Endothelial cell of umbilical vein (primary cell): ENCODE data around the gene TFB2M. TPM values are rescaled to one million over a fixed set of nuclear protein-coding genes. Genes with fewer than 3 reads are reported as not detected.

Source experiments
- BruUV-seq: library from RNA; stranded (reverse); fragments of 400-500 nt; replicated peaks from 2 replicates; lab custom pipeline; 2021; lab: Mats Ljungman, UMichigan
- CTCF ChIA-PET: fragments of 300-600, 350-600 bp; sonication (Branson Sonifier 250); formaldehyde crosslinking; loops from one replicate; lab custom pipeline; 2021; ENCODE audit warnings: antibody characterized with exemption, inconsistent platforms; lab: Charles Lee
- POLR2A ChIA-PET: fragments of 300-600, 350-600 bp; sonication (Branson Sonifier 250); formaldehyde crosslinking; loops from one replicate; lab custom pipeline; 2021; ENCODE audit warnings: antibody characterized with exemption, inconsistent platforms; lab: Charles Lee
- DNase-seq: peaks from one replicate; pipeline ENCODE4 v3.0.0-alpha.2; 2011; ENCODE audit warnings: low read depth, low spot score
- FAIRE-seq: peaks from 2 replicates; lab custom pipeline; 2011; peaks lifted over from hg19 to GRCh38; lab: Jason Lieb, UNC
- H2AFZ ChIP-seq: 2 replicates; pipeline ENCODE4 v1.6.0; 2012; ENCODE audit warnings: low read depth, low read length, control low read depth, inconsistent platforms
- H3K27ac ChIP-seq: 2 replicates; pipeline ENCODE4 v1.5.1; 2011; ENCODE audit warnings: low read depth, mild to moderate bottlenecking, control low read depth, low read length, moderate library complexity; ENCODE audit not compliant: insufficient read depth
- H3K27me3 ChIP-seq, 2 experiments: 2 replicates each; pipeline versions ENCODE4 v1.6.0 to v1.6.1; 2011; ENCODE audit warnings: low read length in 2 of 2, mixed read lengths in 1 of 2; ENCODE audit not compliant: control insufficient read depth in 2 of 2, insufficient read depth in 2 of 2
- H3K36me3 ChIP-seq, 2 experiments: 2 replicates in 1 of 2; 3 replicates in 1 of 2; pipeline ENCODE4 v1.5.1; 2011; ENCODE audit warnings: low read length in 2 of 2, mild to moderate bottlenecking in 1 of 2, moderate library complexity in 1 of 2; ENCODE audit not compliant: control insufficient read depth in 2 of 2, insufficient read depth in 2 of 2; ENCODE audit errors: extremely low read depth in 1 of 2
- H3K4me1 ChIP-seq: 3 replicates; pipeline ENCODE4 v1.5.1; 2011; ENCODE audit warnings: mild to moderate bottlenecking, low read length; ENCODE audit not compliant: control insufficient read depth, insufficient read depth; ENCODE audit errors: extremely low read depth
- H3K4me2 ChIP-seq: 2 replicates; pipeline ENCODE4 v1.6.1; 2011; ENCODE audit warnings: low read length, control low read depth, mixed read lengths; ENCODE audit not compliant: insufficient read depth
- H3K4me3 ChIP-seq, 3 experiments: fragments of 200-600 bp in 1 of 3; sonication (generic), shearing (Covaris generic) in 1 of 3; replicated peaks in 1 of 3; 2 replicates each; pipeline ENCODE4 v1.5.1; 2011 to 2016; ENCODE audit warnings: control low read depth in 3 of 3, low read length in 3 of 3, mild to moderate bottlenecking in 2 of 3, inconsistent platforms in 1 of 3, low read depth in 1 of 3, moderate library complexity in 1 of 3; ENCODE audit not compliant: insufficient read depth in 1 of 3
- H3K79me2 ChIP-seq: 2 replicates; pipeline ENCODE4 v1.6.0; 2012; ENCODE audit warnings: low read length, inconsistent platforms; ENCODE audit not compliant: control insufficient read depth, insufficient read depth
- H3K9ac ChIP-seq: replicated peaks from 2 replicates; pipeline ENCODE3; 2011; ENCODE audit warnings: low read length, control low read depth; ENCODE audit not compliant: insufficient read depth; ENCODE audit errors: extremely low read depth
- H3K9me1 ChIP-seq: replicated peaks from 3 replicates; pipeline ENCODE4 v1.6.0; 2011; ENCODE audit warnings: mild to moderate bottlenecking, low read length; ENCODE audit not compliant: control insufficient read depth, insufficient read depth; ENCODE audit errors: extremely low read depth
- H3K9me3 ChIP-seq: replicated peaks from 2 replicates; pipeline ENCODE4 v1.5.1; 2012; ENCODE audit warnings: low read length, inconsistent platforms; ENCODE audit not compliant: control insufficient read depth, insufficient read depth
- H4K20me1 ChIP-seq: replicated peaks from 2 replicates; pipeline ENCODE3; 2011; ENCODE audit warnings: mild to moderate bottlenecking, low read length; ENCODE audit not compliant: control insufficient read depth, insufficient read depth; ENCODE audit errors: extremely low read depth
- EZH2 ChIP-seq: IDR thresholded peaks from 2 replicates; pipeline ENCODE4 v1.6.1; 2012; ENCODE audit warnings: borderline replicate concordance, low read depth, mild to moderate bottlenecking, moderate library complexity, low read length, inconsistent platforms; ENCODE audit not compliant: severe bottlenecking
- FOS ChIP-seq: IDR thresholded peaks from 2 replicates; pipeline ENCODE4 v1.6.1; 2011; ENCODE audit warnings: mild to moderate bottlenecking, low read length, moderate library complexity, borderline replicate concordance; ENCODE audit not compliant: insufficient read depth
- GATA2 ChIP-seq: IDR thresholded peaks from 2 replicates; pipeline ENCODE4 v1.7.0; 2011; ENCODE audit warnings: low read depth, mild to moderate bottlenecking, moderate library complexity, mixed read lengths, low read length; ENCODE audit not compliant: insufficient read length, insufficient read depth
- JUN ChIP-seq: IDR thresholded peaks from 2 replicates; pipeline ENCODE4 v1.6.1; 2011; ENCODE audit warnings: borderline replicate concordance, low read depth; ENCODE audit not compliant: insufficient read length, insufficient read depth
- MAX ChIP-seq: IDR thresholded peaks from 2 replicates; pipeline ENCODE4 v1.6.1; 2011; ENCODE audit not compliant: insufficient read depth, insufficient read length
- MYC ChIP-seq: IDR thresholded peaks from one replicate; pipeline ENCODE4 v1.6.1; 2011; ENCODE audit warnings: mild to moderate bottlenecking, low read depth, low read length
- POLR2A ChIP-seq: IDR thresholded peaks from 2 replicates; pipeline ENCODE4 v1.6.1; 2012; ENCODE audit warnings: low read depth, mild to moderate bottlenecking, control low read depth, low read length
- POLR2AphosphoS5 ChIP-seq: IDR thresholded peaks from 2 replicates; pipeline ENCODE4 v1.6.1; 2012; ENCODE audit warnings: low read depth, mild to moderate bottlenecking, control low read depth, low read length, moderate library complexity; ENCODE audit not compliant: insufficient read depth
- dilution Hi-C: fragments of 300-500 bp; cut with MboI; formaldehyde crosslinking; loops from one replicate; pipeline ENCODE4 v1.15.0; 2019; ENCODE audit warnings: low sequenced_read_pairs; ENCODE audit not compliant: extremely low pct_ligation_motif_present
- intact Hi-C: fragments of 100-400 bp; cut with micrococcal nuclease; formaldehyde crosslinking; loops from one replicate; pipeline ENCODE4 v1.10.0; 2022
- polyA plus RNA-seq, 4 experiments: library from polyadenylated mRNA; depleted of rRNA in 3 of 4; stranded (reverse) in 3 of 4; unstranded in 1 of 4; fragments of >200 nt; gene quantifications; 2 replicates each; pipeline versions ENCODE4 v1.2.1 to v1.2.3, GENCODE V29; 2011 to 2012; ENCODE audit warnings: missing spikeins in 1 of 4
- total RNA-seq: library from RNA; stranded (reverse); gene quantifications from 2 replicates; pipeline ENCODE4 v1.2.3, GENCODE V29; 2021
- TF ChIP-seq, protein P1 (sequence below), 2 donors: IDR thresholded peaks; 1 replicate in 1 of 2; 2 replicates in 1 of 2; pipeline ENCODE4 v1.5.1; 2011; ENCODE audit warnings: low read length in 2 of 2, mild to moderate bottlenecking in 2 of 2, moderate library complexity in 2 of 2, control low read depth in 1 of 2, inconsistent platforms in 1 of 2, low read depth in 1 of 2; ENCODE audit not compliant: insufficient read depth in 1 of 2; ENCODE audit errors: extremely low read depth in 1 of 2

Gene TFB2M
- total and polyA plus RNA-seq, 2 donors (not counting 3 experiments of a cell fraction or from before 2014, with no cell fraction given), result 8.4 to 14.8 TPM

GRCh38 chr1:246540738-246541491 lies 25.1 kb downstream of the TFB2M start:
- Histone ChIP-seq H4K20me1 (no peaks in the 10 kb centered on the region), H3K27ac (no peak overlapping the region), H3K27me3 (no peaks in the 10 kb centered on the region), H2AFZ (no peak overlapping the region), H3K79me2 (no peaks in the 10 kb centered on the region), H3K9me1 (no peaks in the 10 kb centered on the region), H3K9me3 (no peaks in the 10 kb centered on the region), H3K4me3 (no peak overlapping the region), H3K36me3 (peaks cover 4 to 8% of the 10 kb centered on the region in 2 experiments), H3K4me2 (no peak overlapping the region), H3K4me1 (no peaks in the 10 kb centered on the region), H3K9ac (no peak overlapping the region)
- ChIA-PET CTCF (interaction anchor here (0.9 kb wide), 1 partner anchor 23 kb away, joined by 3 read pairs; no protein-coding TSS in a partner anchor), POLR2A (interaction anchor here (0.7 kb wide), 1 partner anchor 47 kb away, joined by 3 read pairs; no protein-coding TSS in a partner anchor)
- DNase-seq (no peak), FAIRE-seq (peak; percentile 4)
- TF ChIP-seq MAX, result no peak
- no peak for TF ChIP-seq FOS
- no peak for TF ChIP-seq JUN
- TF ChIP-seq GATA2, result no peak
- no peak for TF ChIP-seq EZH2
- TF ChIP-seq POLR2A, result no peak
- no peak for TF ChIP-seq MYC
- TF ChIP-seq, protein P1, sequence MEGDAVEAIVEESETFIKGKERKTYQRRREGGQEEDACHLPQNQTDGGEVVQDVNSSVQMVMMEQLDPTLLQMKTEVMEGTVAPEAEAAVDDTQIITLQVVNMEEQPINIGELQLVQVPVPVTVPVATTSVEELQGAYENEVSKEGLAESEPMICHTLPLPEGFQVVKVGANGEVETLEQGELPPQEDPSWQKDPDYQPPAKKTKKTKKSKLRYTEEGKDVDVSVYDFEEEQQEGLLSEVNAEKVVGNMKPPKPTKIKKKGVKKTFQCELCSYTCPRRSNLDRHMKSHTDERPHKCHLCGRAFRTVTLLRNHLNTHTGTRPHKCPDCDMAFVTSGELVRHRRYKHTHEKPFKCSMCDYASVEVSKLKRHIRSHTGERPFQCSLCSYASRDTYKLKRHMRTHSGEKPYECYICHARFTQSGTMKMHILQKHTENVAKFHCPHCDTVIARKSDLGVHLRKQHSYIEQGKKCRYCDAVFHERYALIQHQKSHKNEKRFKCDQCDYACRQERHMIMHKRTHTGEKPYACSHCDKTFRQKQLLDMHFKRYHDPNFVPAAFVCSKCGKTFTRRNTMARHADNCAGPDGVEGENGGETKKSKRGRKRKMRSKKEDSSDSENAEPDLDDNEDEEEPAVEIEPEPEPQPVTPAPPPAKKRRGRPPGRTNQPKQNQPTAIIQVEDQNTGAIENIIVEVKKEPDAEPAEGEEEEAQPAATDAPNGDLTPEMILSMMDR (IDR thresholded peaks at IDR 0.05; ENCODE audit: extremely low read depth in 1 of 2, insufficient read depth in 1 of 2, low read depth in 1 of 2, low read length in 2 of 2), result no peak
- TF ChIP-seq POLR2AphosphoS5, result no peak
- BruUV-seq, result no TSS peak
- dilution Hi-C loops (no loop called here), intact Hi-C loops (no loop called here)
